Right lung (tissue), 10 donors: Measurements from ENCODE around the gene OR6K3. TPM values are rescaled to one million over a fixed set of nuclear protein-coding genes. Genes with fewer than 3 reads are reported as not detected.
"Not testable (repeated sequence)": the region's sequence is repeated elsewhere in the genome, so short reads cannot be mapped to it uniquely, and the experiment has no call there.

Experiments used
- DNase-seq, 2 donors: peaks; one replicate each; pipeline ENCODE4 v3.0.0-alpha.2; 2013
- long read RNA-seq, 8 donors: transcript quantifications; one replicate each; lab custom pipeline, GENCODE V29; 2026
- polyA plus RNA-seq, 5 donors: library from polyadenylated mRNA; unstranded; fragments of 120-200 nt; gene quantifications; one replicate each; pipeline versions ENCODE4 v1.2.1 to v1.2.3, GENCODE V29; 2013; ENCODE audit warnings: inconsistent platforms in 1 of 5, low replicate concordance in 1 of 5; ENCODE audit not compliant: insufficient read length in 5 of 5, insufficient read depth in 1 of 5

OR6K3 gene
- under 1 TPM in 2 of 5 donors, not detected in 3; 0.09 TPM for polyA plus RNA-seq
- long read RNA-seq, donor 1 = 0 reads
- long read RNA-seq, donor 2 = 0 reads
- long read RNA-seq, donor 3 = 0 reads
- long read RNA-seq, donor 4 = 0 reads
- long read RNA-seq, donor 5 = 0 reads
- long read RNA-seq, donor 6 = 0 reads
- long read RNA-seq, donor 7 = 0 reads
- long read RNA-seq, donor 8 = 0 reads

DNA sequence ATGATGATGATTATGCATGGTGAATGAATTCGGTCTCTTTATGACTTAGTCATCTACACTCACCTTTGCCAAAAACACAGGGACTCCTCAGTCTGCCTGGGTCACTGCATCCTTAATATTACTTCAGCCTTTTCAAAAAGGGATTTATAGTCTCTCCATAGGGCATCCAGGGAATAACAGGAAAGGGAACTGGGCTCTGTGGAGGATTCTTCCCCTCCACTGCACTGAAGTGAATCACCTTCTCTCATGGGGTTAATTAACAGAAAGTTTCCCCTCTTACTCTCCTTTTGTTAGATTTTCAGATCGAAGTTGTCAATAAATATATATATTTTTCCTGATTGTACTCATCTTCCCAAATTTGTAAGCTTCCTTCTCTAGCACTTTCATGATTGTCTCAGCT, at the start of gene OR6K3:
Gene OR6K3 (minus strand): TSS at position 101 of the 400 bp plus-strand sequence. CDS start 2,605 bp downstream, outside the sequence.
- no peak for DNase-seq

DNA sequence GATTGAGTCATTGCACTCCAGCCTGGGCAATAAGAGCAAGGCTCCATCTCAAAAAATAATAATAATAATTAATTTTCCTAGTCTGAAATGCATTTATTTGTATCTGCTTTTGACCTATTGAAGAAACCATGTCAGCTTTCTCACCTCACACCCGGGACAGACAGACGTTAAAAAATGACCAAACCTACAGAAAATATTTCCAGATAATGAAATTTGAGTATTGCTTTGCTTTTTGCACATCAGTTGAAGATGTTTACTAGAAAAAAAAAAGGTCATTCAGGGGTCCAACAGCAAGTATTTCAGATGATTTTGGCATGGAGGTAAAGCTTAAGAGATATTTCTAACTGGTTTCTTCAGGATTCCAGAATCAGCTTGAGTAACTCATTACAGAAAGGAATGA, 33.9 kb upstream of the OR6K3 start, which contains the start of gene OR6K6:
Gene OR6K6 (plus strand): TSS at position 301 of the 400 bp plus-strand sequence. CDS start 168 bp downstream, outside the sequence.
- no peak for DNase-seq

DNA sequence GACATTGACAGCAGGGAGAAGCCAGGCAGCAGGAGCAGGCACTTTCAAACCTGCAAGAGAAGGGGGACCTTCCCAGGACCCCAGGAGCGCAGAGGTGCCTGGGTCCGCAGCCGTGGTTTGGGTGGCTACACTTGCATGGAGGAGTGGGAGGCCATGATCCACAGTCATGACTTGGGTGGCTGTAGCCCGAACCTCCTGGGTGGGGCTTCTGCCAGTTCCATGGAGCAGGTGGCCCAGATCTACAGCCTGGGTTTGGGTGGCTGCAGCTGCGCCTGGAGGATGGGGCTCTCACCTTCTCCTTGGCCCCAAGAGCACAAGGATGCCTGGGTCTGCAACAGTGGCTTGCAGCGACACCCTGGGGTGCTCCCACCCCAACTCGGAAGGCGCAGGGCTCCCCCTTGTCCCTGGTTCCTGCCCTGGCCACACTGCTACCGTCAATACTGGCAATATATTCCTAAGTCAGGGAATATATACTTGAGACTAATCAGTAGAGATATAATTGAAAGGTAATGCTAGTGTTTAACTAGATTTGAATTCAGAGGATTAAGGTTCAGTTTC, 31.7 kb upstream of the OR6K3 start:
- DNase-seq = no peak

DNA sequence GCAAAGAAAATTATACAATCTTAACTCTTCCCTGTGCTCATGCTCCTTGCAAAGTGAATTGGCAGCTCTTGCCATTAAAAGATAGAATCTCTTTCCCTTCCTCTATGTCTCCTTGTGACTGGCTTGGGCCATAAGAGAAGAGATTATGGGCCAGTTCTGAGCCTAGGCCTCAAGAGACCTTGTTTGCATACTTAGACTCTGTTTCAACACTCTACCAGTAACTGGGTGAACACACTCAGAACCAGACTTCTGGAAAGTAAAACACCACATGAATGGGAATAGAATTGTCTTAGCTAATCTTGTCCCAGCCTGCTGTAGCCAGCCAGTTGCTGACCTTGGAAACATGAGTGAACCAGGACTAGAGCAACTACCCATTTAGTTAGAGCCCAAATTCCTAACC, 15.3 kb upstream of the OR6K3 start:
- no peak for DNase-seq

GRCh38 chr1:158732524-158732923, 12.0 kb upstream of the OR6K3 start:
- DNase-seq = no peak

GRCh38 chr1:158731707-158732106, 11.2 kb upstream of the OR6K3 start:
- DNase-seq = no peak

DNA sequence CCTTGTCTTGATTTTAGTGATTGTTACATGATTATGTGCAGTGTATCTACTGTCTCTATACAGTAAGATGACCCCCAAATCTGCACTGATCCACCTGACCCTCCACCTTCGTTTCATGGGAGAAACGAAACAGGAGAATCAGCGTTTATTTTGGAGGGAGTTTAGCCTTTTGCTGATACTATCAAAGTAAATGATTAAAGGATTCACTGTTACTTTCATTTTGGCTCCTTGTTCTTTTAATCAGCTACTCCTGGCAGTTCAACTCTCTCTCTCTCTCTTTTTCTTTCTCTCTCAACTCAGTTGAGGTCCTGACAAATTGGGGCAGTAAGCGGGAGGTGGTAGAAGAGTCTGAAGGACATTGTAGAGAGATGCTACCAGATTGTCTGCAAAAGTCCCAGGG, 9.9 kb upstream of the OR6K3 start:
- no peak for DNase-seq

DNA sequence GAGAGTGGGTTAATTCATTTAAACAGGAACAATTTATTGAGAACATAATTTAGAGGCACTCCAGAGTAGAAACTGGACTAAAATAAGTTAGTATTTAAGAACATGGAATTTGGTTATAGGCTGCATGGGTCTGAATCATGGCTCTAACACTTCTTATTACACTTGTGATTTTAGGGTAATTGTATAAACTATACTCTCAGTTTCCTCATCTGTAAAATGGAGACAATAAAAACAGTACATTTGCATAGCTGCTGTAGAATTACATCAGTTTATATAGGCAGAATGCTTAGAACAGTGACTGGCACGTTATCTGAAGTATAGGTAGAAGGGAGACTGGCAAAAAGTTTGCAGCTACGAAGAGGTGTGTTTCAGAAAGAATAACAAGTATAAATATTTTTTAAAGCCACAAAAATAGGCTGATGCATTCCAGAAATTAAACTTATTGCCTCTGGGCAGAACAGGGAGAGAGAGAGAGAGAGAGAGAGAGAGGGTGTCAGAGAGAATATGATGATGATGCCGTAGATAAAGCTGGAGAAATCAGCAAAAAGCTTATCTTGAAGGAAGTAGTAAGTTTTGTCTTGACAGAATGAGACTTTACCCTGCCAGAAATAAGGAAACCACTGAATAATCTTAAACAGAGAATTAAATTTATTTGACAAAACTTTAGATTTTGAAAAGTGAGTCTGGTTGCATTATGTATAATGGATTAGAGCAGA, 8.1 kb upstream of the OR6K3 start:
- DNase-seq = no peak

DNA sequence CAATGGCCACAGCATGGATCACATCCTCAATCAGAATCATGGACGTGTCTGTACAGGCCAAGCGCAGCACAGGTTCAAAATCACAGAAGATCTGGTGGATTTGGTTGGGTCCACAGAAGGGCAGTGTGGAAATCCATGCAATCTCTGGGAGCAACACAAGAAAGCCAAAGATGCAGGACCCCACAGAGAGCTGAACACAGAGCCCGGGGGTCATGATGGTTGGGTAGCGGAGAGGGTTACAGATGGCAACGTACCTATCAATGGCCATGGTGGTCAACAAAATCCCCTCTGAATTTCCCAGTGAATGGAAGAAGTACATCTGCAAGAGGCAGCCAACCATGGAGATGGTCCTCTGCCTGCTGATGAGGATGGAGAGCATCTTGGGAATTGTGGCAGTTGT, 3.9 kb upstream of the OR6K3 start:
- no peak for DNase-seq

DNA sequence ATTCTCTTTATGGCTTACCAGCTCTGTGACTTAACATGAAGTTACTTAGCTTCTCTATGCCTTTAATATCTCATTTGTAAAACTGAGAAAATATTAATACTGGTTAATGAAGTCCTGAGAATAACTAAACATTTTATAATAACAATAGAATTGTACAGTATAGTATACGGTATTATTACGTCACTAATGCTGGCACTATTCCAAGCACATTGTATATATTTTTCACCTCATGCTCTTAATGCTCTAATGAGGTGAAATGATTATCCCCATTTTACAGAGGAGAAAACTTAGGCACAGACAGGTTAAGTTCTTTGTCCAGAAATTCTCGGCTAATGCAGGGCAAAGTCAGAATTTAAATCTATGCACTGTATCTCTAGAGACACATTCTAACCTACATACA, 856 bp downstream of the OR6K3 start:
- DNase-seq = no peak

GRCh38 chr1:158717344-158717743, 3.2 kb downstream of the OR6K3 start:
- no peak for DNase-seq

- DNase-seq = no peak
Measured at GRCh38 chr1:158716335-158716734, 4.2 kb downstream of the OR6K3 start.

DNA sequence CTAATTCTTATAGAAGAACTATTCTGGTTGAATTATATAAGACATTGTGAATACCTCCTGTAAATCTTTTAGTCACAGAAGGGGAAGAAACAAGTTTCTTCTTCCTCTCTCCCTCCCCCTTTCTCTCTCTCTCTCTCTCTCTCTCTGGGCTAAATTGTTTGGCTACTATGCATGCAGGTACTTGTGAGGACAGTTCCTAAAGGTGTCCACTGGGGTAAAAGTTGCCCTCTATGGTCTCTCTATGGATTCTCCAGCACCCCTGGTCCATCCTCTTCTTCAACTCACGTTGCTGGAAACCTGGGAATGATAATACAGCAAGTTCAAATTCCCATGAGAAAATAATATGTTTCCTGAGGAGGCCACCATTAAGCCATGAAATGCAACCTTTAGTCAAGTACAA, 5.8 kb downstream of the OR6K3 start:
- no peak for DNase-seq

DNA sequence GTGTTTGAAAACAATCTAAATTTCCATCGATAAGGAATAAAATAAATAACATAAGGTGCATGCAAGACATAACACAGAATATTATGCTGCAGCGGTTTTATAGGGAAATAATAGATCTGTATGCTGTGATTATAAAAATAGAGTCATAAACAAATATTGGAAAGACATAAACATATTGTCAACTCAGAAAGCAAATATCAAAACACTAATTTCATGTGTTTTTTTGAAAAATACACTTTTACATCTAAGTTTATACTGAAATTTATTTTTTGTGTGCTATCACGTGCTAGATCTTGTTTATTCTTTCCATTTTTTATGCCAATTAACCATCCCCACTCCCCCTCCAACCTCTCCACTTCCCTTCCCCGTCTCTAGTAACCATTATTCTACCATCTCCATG, 9.4 kb downstream of the OR6K3 start:
- DNase-seq = no peak

GRCh38 chr1:158706096-158706495, 14.4 kb downstream of the OR6K3 start:
- DNase-seq = no peak

DNA sequence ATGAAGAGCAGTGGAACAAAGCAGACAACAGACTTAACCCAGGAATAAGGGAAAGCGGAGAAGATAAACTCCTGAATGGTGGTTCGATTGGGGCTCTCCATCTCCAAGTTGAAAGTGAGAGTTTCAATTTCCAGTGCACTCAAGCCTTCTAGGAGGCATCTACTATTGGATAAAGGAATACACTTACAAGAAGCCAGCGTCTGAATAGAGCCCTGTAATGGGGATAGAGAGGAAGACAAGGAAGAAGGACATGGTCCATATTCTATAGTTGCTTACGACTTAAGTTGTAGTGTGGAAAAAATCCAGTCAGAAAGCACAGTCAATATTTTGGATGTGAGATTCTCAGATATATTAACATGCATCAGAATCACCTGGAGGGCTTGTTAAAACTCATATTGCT, 20.0 kb downstream of the OR6K3 start, which contains the start of gene OR6K2:
Gene OR6K2 (minus strand): TSS at position 101 of the 400 bp plus-strand sequence. CDS start 0 bp downstream, at position 101.
- no peak for DNase-seq

DNA sequence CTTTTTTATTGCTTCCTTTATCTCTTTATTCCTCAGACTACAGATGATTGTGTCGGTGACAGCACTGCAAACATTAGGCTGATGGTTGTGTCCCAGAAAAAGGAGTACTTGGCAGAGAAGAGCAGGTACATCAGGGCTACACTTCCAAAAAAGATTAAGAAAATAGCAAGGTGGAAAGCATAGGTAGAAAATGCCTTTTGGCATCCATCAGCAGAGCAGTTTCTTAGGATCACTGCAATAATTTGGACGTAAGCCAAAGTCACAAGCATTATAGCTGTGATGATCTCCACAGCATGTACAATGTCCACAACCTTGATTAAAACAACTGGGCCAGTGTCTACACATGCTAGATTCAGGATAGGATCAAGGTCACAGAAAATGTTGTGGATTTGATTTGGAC, 25.9 kb downstream of the OR6K3 start:
- no peak for DNase-seq

GRCh38 chr1:158692356-158692755, 28.2 kb downstream of the OR6K3 start:
- DNase-seq = no peak

DNA sequence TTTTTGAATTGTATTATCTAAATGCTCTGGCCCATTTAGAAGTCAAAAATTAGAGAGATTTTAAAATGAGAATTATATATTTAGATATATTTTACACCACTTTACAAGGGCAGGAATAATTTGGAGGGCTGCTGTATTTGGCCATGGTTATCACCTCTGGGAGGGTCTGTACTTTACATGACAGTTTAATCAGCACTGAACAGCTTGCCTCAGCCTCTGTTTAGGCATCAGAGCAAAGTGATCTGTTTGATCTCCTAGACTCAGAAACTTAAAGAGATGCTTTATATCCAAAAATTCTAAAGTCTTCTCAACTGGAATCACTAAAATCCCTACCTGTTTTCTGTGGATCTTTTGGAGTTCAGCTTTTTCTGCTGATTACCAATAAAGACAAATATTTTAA, 28.6 kb downstream of the OR6K3 start:
- no peak for DNase-seq

GRCh38 chr1:158691149-158691548, 29.4 kb downstream of the OR6K3 start:
- not testable (repeated sequence) for DNase-seq

DNA sequence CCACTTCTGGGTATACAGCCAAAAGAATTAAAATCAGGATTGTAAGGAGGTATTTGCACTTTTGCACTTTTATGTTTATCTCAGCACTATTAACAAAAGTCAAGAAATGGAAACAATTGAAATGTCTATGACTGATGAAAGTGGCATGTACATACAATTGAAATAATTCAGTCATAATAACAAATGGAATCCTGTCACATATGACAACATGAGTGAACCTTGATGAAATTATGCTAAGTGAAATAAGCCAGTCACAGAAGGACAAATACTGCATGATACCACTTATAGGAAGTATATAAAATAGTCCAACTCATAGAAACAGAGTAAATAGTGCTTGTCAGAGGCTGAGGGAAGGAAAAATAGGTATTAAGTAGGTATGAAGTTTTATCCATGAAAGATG, 30.6 kb downstream of the OR6K3 start:
- no peak for DNase-seq

- no peak for DNase-seq
Measured at GRCh38 chr1:158689110-158689509, 31.4 kb downstream of the OR6K3 start.

DNA sequence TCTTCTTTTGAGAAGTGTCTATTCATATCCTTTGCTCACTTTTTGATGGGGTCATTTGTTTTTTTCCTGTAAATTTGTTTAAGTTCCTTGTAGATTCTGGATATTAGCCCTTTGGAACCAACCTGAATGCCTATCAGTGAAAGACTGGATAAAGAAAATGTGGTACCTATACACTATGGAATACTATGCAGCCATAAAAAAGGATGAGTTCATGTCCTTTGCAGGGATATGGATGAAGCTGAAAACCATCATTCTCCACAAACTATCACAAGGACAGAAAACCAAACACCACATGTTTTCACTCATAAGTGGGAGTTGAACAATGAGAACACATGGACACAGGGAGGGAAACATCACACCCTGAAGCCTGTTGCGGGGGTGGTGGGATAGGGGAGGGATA, 32.2 kb downstream of the OR6K3 start:
- not testable (repeated sequence) for DNase-seq
